Kidney (tissue), 14 donors: ENCODE results near the gene TMEM52. TPM values are rescaled to one million over a fixed set of nuclear protein-coding genes. Genes with fewer than 3 reads are reported as not detected.

Experiments
- DNase-seq, 5 donors: peaks; one replicate each; pipeline ENCODE4 v3.0.0-alpha.2; 2013 to 2020
- FAIRE-seq: peaks from 2 replicates; lab custom pipeline; 2012; peaks lifted over from hg19 to GRCh38; lab: Jason Lieb, UNC
- H3K27ac ChIP-seq, 2 donors: one replicate each; pipeline ENCODE4 v1.7.0; 2013; ENCODE audit warnings: low read depth in 2 of 2, low read length in 2 of 2, inconsistent platforms in 1 of 2
- H3K27me3 ChIP-seq: one replicate; pipeline ENCODE4 v1.7.1; 2013; ENCODE audit warnings: low read length, inconsistent platforms; ENCODE audit not compliant: control insufficient read depth, insufficient read depth
- H3K36me3 ChIP-seq, 3 donors: one replicate each; pipeline versions ENCODE4 v1.7.0 to v1.7.1; 2013; ENCODE audit warnings: low read length in 3 of 3, control low read depth in 1 of 3, inconsistent platforms in 1 of 3; ENCODE audit not compliant: insufficient read depth in 3 of 3, control insufficient read depth in 2 of 3
- H3K4me1 ChIP-seq, 3 donors: one replicate each; pipeline versions ENCODE4 v1.7.0 to v1.7.1; 2013; ENCODE audit warnings: low read length in 3 of 3, inconsistent platforms in 1 of 3, low read depth in 1 of 3; ENCODE audit not compliant: control insufficient read depth in 2 of 3, insufficient read depth in 2 of 3
- H3K4me3 ChIP-seq, 3 donors: one replicate each; pipeline versions ENCODE4 v1.7.0 to v1.8.1; 2013; ENCODE audit warnings: low read length in 3 of 3, control low read depth in 1 of 3, inconsistent platforms in 1 of 3
- H3K9ac ChIP-seq, 3 donors: one replicate each; pipeline versions ENCODE4 v1.7.0 to v1.7.1; 2013; ENCODE audit warnings: low read length in 3 of 3, control low read depth in 1 of 3, inconsistent platforms in 1 of 3
- H3K9me3 ChIP-seq, 3 donors: one replicate each; pipeline versions ENCODE4 v1.7.0 to v1.7.1; 2013; ENCODE audit warnings: low read length in 3 of 3, control low read depth in 1 of 3, inconsistent platforms in 1 of 3; ENCODE audit not compliant: control insufficient read depth in 2 of 3, insufficient read depth in 1 of 3
- CTCF ChIP-seq: IDR thresholded peaks from 3 replicates; pipeline ENCODE4 v1.5.1; 2012; ENCODE audit warnings: mild to moderate bottlenecking, moderate library complexity, borderline replicate concordance; ENCODE audit not compliant: insufficient read depth; ENCODE audit errors: extremely low read depth
- intact Hi-C: fragments of 100-400 bp; cut with DNase I; formaldehyde crosslinking; loops from one replicate; pipeline ENCODE4 v1.11.1; 2022
- polyA plus RNA-seq: library from polyadenylated mRNA; stranded (reverse); fragments of 350-450 nt; fragmentation: Illumina TruSeq; extraction: RNeasy Lipid Tissue Mini Kit (QIAGEN cat#74804); gene quantifications from one replicate; pipeline ENCODE4 v1.2.3, GENCODE V29; 2014; ENCODE audit warnings: low read depth, low replicate concordance; ENCODE audit not compliant: insufficient read depth
- total RNA-seq: library from RNA; stranded (reverse); fragmentation: NEBNext Ultra II Directional; extraction: Animal tissue kit (Norgen Biotek cat#: 25700); gene quantifications from one replicate; pipeline ENCODE4 v1.2.1, GENCODE V29; 2021
- donor health status: control.
- donor health status: control.
- donor health status: control.
- donor health status: control.
- donor health status: control.
- donor health status: DM: yes; HTN: yes; CAD: no.
- donor health status: Normal renal cell carcinoma (clear cell type).

The TMEM52 gene
- total and polyA plus RNA-seq, 2 donors from 2014 or later, result 0.50 to 5.1 TPM

GRCh38 chr1:1875932-1876331 lies 43.1 kb downstream of the TMEM52 start:
- FAIRE-seq (no peak), DNase-seq (peak in 1 of 5 donors; percentile 4)
- TF ChIP-seq CTCF, result no peak
- H3K4me3 ChIP-seq, result no peak overlapping the region
- intact Hi-C loops, result no loop called here
- peaks cover 0 to 10% (median 8%) of the 10 kb centered on the region in 3 donors for H3K36me3 ChIP-seq
- no peaks in the 10 kb centered on the region for H3K9me3 ChIP-seq
- no peaks in the 10 kb centered on the region for H3K27me3 ChIP-seq
- H3K27ac ChIP-seq, result no peak overlapping the region
- peaks cover 0 to 40% (median 24%) of the 10 kb centered on the region in 3 donors for H3K4me1 ChIP-seq
- H3K9ac ChIP-seq, result no peak overlapping the region

GRCh38 chr1:1874901-1875300 lies 44.2 kb downstream of the TMEM52 start:
- Histone ChIP-seq H3K9ac (no peak overlapping the region), H3K36me3 (peaks cover 0 to 10% (median 8%) of the 10 kb centered on the region in 3 donors), H3K9me3 (no peaks in the 10 kb centered on the region), H3K27me3 (no peaks in the 10 kb centered on the region), H3K4me1 (peaks cover 0 to 37% (median 24%) of the 10 kb centered on the region in 3 donors), H3K4me3 (no peak overlapping the region), H3K27ac (no peak overlapping the region)
- DNase-seq (peak in 1 of 5 donors; percentile 15), FAIRE-seq (no peak)
- no peak for TF ChIP-seq CTCF
- intact Hi-C loops, result no loop called here

- DNase-seq (no peak), FAIRE-seq (no peak)
- intact Hi-C loops, result no loop called here
- no peak for TF ChIP-seq CTCF
- peaks cover 0 to 40% (median 24%) of the 10 kb centered on the region in 3 donors for H3K4me1 ChIP-seq
- no peaks in the 10 kb centered on the region for H3K9me3 ChIP-seq
- H3K4me3 ChIP-seq, result no peak overlapping the region
- H3K27me3 ChIP-seq, result no peaks in the 10 kb centered on the region
- peaks cover 0 to 10% (median 8%) of the 10 kb centered on the region in 3 donors for H3K36me3 ChIP-seq
- H3K27ac ChIP-seq, result no peak overlapping the region
- no peak overlapping the region for H3K9ac ChIP-seq
These were observed 45.9 kb downstream of the TMEM52 start for GRCh38 chr1:1873186-1873585.
